Stimulated activated CD8-positive, alpha-beta memory T cell treated with anti-CD3 and anti-CD28 coated beads, Interleukin-15, amount 100 ng/mL, for 48 hours (primary cell): Measurements from ENCODE around the gene PAK3.

ENCODE experiments used
- DNase-seq, 2 donors: peaks; one replicate each; pipeline ENCODE4 v3.0.0-alpha.2; 2020; ENCODE audit warnings: low read depth in 2 of 2

The PAK3 gene

DNA sequence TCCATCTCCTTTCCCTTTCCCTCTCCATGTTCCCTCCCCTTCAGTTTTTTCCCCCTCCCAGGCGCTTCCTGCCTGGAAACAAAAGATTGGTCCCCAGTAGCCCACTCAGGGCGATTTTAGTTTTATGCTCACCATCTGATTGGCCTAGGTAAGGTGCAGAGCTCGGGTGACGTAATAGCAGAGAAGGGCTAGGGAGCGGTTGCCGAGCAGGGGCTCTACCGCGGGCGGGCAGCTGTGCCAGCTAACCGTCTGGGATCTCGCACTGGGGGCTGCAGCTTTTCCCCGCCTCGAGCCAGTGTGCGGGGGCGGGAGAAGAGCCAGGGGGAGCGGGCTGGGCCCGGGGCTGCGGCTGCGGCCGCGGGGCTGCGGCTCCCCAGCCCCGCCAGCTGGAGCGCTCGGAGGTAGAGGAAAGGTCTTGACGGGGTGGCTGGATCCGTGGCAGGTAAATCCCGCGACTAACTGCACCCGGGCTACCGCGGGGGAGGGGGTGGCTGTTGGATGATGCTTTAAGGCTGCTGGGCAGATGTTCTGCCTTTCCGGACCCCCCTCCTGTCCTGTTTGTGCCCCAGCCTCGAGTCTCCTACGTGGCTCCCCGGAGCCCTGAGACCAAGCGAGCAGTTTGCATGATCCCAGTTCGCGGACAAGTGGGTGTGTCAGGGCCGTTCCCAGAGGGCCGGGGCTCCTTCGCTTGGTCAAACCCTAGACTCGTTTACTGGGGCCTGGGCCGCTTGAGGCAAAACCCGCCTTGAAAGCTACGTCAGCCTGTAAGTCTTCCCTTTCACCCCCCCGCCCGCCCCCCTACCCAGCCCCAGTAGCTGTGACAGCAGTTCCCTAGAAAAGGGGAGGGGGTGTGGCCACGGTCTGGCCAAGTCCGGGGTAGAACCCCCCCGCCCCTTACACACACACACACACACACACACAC lies at the start of gene PAK3:
PAK3 (plus strand) TSS at position 218 of the 922 bp plus-strand sequence. CDS start 26,913 bp downstream, outside the sequence.
- DNase-seq: peak in 1 of 2 donors; percentile 1

DNA sequence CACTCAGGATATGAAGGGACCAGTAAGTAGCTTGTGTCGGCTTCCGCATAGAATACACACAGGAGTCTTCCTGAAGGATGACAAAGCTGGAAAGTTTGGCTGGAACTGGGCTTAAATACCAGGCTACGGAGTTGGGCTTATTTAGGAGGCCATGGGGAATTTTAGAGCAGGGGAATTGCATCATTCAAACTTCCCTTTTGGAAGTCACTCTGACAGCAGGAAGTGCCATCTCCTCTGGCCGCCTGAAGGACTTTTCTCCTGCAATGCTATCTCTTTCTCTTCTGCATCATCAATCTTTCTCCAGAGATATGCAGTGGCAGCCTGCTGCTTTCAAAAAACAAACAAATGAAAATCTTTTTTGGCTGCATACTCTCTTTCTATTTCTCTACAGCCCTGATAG lies 48.4 kb upstream of the PAK3 start:
- DNase-seq: no peak

DNA sequence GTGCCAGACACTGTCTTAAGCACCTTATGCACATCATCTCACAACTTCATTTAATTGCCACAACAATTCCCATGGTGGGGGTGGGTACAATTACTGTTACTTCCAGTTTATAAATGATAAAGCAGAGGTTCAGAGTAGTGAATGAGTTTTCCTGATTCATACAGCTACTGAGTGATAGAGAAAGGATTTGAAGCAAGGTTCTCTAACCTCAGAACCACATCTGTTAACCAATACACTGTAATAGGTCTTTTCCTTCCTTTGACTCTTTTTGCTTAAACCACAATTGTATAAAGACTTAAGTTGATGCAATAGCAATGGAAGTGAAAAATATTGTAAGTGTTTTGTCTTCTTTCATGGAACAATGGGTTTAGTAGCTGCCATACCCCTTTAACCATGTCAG lies 43.5 kb upstream of the PAK3 start:
- no peak for DNase-seq

DNA sequence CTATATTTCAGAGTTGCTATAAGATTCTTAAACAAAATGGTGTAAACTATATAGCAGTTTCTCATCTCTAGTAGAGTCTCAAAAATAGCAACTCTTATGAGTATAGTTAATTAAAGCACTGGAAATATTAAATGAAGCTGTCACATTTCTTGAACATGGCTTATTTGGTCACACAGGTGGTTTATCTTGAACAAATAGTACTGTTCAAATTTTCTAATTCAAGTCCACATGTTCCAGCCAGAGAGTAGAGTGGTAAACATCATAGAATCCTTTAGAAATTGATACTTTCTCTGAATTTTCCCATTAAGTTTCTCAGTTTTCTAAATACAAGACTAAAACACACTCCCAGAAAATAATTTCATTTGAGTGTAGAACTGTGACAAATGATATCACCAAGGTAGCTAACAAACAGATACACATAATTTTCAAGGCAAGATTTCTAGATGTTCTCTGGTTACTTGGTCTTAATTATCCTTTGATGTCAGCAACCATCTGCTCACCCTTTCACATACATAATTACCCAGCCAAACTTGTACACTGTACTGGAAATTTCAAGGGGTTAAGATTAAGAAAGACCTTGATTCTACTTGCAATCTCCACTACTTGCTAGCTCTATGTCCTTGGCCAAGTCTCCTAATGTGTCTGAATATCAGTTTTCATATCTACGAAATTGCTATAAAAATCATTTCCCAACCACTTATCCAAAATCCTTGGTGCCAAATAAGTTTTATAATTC lies 24.3 kb upstream of the PAK3 start:
- no peak for DNase-seq

DNA sequence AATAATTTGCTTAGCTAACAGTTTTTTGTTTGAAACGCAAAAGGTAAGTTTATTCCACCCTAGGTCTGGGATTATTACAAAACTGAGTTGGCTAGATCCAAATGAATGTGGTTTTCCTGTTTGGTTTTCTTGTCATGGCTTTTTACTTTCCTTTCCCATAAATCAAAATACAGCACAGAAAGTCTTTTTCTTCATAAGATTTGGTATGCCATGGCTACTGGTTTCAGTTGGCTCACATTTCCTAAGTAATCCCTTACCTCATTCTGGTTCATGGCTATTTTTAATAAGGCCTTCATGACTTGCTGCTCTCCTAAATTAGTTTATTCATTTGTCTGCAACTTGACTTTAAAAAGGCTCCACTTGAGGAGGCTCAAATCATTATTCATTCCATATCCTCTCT lies 12.9 kb upstream of the PAK3 start:
- DNase-seq: no peak

DNA sequence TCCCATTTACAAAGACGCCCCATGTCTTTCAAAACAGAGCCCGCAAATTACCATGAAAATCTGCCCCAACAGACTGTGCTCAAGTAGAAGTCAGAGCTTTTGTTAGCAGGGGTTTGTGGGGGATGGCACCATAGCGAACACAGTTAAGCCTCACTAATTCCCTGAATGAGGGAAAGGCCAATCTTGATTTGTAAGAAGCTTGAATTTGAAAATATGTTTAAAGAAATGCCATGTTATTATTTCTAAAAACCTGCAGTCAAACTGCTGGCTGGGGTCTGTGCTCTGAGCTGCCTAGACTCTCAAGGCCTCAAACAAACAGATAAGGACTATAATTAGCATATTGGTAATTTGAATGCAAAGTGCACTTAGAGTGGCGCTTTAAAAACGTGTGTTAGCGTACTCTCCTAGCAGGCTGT lies 9.4 kb upstream of the PAK3 start:
- DNase-seq: no peak

DNA sequence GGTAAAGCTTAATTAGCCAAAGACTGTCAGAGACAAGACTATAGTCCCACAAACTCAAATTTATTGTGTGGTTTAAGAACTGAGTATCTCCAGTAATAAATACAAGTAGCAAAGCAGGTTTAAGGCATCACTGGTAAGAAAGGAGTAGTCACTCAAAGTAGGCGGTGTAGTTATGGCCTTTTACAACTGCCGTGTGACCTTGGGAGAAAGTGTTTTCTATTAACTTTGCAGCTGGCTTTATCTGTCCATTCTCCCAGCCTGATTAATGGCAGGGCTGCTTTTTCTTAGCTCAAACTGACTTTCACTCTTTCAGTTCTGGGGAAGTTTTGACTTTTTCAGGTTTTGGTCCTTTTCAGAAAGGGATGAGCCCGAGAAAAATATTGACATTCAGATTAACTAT lies 7.4 kb upstream of the PAK3 start:
- no peak for DNase-seq

DNA sequence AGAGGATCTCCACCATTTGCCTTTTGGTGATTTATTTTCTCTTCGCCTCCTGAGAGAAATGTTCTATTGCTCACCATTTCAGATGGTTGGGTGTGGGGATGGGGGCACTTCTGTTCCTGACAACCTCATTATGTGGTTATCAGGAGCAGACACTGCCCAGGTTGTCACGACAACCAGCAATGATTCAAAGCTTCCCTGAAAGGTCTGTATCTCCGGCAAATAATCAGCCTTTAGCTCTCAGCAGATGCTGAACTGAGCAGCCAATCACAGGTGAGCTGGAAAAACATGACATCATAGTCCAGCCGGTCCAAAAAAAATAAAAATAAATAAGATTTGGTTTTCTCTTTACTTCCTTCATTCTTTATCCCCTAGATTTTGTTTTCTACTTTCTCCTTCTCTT lies 5.5 kb upstream of the PAK3 start:
- DNase-seq: no peak

DNA sequence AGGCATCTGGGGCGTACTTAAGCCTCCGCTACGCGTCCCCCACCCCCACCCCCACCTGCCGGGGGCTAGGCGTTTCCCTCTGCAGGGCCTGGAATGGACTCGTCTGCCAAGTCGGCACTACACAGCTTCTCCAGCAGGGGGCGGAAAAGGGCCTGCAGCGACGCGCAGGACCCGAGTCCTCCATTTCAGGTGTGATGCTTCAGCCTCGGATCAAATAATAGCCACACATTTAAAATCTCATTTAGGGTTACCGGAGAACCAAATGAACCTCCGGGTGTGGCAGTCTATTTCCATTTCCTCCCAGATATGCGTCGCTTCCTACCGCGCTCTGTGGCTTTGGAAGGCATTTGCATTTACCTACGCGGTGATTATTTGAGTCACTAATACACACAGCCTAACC lies 2.9 kb downstream of the PAK3 start:
- peak; percentile 25 to 35 for DNase-seq

DNA sequence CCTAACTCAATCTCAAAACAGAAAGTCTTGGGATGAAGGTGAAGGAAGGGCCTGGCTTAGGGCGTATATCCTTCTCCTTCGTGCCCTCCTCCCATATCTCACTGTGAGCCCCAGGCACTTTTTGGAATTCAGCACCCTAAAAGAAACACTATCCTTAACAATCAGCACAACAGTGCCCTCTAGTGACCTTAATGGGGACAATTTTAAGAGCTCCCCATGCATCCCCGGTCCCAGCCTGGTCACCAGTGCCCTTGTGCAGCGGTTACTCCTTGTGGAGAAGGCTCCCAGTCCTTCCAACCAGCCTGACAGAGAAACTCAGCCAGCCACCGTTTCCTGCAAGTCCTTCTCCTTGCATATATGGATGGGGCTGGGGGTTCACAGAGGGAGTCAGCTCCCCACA lies 4.2 kb downstream of the PAK3 start:
- no peak for DNase-seq

DNA sequence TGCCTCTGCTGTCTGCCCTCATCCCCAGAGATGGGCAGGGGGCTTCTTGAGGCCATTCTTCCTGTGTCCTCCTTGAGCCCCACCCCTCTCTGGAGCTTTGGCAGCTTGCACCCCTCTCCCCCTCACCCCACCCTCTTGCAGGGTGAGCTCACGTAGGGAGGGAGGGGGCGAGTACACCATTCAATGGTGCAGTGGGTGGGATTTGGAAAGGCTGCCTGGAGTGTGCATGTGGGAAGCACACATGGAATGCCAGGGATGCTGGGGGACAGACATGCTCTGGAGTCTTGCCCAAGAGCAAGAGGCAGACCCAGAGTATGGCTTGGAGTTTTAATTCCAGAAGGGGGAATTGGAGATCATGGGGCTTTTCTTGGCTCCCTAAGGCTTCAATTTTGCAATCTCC lies 5.6 kb downstream of the PAK3 start:
- no peak for DNase-seq

DNA sequence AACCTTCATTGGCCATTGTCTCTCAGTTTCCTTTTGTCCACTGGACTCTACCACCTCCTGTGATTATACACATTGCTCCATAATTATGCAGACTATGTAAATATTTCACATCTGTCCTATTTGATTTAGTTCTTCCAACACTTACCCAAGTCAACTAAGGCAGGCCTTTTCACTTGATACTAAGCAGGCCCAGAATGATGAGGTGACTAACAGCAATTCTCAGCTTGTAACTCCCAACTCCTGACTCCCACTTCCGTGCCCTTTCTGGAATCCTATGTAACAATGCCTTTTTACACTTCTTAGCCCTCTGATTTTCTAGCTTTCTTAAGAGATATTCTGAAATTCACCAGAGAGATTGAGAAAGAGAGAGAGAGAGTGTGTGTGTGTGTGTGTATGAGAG lies 6.6 kb downstream of the PAK3 start:
- DNase-seq: no peak

DNA sequence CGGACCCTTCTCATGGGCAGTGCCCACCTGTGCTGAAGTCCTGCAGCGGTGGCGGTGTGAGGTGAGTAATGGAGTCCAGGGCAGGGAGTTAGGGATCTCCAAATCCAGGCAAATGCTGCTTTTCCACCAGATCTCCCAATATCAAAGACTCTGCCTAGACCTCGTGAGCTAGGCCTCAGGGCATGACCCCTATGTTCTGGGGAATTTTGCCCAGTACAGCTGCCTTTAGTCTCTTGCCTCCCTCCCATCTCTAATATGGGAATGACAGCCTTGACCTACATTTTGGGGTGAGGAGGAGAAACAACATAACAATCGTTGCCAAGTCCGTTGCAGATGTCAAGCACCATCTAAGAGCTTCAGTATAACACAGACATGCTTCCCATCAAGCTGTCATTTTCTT lies 7.3 kb downstream of the PAK3 start:
- no peak for DNase-seq

DNA sequence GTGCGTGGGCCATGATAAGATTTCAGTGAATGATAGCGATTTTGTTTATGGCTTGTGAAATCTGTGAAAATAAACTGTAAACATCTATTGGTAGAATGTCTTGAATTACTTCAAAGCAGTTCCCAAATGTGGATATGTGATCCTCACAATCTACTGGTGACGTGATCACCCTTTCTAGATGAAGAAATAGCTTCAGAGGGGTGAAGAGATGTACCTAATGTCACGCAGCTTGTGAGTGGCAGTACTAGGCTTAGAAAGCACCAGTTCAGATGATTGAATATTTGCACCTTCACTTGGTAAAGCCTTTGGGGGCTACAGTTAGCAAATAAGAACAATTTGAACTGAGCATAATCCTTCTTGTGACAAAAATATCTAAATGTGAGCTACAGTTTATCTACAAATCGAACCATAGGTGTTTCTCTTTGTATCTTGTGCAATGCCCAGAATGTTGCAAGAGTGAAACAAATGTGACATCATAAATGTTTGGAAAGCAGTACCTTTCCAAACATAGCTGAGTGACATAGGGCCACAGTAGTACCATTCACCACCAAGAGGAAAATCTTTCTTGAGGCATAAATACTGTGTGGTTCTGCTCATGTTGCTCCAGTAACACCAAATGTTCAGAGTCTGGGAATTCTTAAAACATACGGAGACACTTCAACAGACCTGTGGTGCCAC lies 14.2 kb downstream of the PAK3 start:
- no peak for DNase-seq

DNA sequence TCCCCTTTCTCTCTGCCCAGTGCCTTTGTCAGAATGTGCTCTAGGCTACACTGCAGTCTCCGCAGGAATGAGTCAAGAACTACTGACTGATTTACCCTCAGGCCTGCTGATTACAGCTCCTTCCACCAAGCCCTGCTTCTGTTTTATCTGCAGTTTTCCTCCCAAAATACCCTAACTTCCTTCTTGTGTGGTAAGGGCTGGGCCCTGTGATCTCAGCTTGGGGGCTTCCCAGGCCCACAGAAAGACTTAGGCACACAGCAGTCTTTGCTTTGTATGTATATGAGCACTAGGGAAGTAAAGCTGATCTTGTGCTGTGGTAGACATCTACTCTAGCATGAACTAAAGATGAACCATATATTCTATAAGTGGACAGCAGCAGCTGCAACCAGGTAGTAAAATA lies 18.8 kb downstream of the PAK3 start:
- no peak for DNase-seq

DNA sequence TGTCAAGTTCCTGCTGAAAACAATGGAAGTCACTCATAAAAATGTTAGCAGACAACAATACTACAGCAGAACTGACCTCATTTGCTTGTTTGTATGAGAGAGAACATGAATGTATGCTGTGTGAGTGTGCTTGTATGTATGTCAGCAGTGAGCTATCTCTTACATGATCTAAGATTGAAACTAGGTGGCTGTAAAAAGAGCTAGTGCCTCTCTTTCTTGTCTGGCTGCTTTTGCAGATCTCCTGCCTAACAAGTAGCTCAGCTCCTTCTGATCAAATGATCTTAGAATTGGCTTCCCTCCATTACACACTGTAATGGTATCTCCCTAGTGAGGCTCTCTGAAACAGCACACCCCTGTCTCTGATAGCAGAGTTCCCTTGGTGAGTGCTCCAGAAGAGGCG lies 20.7 kb downstream of the PAK3 start:
- DNase-seq: no peak

DNA sequence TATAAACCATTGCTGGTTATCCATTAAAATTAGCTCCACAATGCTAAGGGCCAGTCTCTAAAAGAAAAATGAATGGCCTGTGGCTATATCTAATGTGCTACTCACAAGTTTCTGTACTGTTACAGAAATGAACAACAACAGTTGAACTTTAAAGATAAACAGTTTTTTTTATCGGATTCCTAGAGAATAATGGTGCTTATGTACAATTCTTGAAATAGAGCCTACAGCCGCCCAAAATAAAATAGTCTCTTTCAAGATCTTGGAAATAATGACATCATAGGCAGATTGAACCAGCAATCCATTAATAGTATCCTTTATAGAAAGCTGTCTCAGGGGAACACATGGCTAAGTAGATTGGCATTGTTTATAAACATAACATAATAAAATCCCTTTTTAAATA lies 23.4 kb downstream of the PAK3 start:
- DNase-seq: no peak

DNA sequence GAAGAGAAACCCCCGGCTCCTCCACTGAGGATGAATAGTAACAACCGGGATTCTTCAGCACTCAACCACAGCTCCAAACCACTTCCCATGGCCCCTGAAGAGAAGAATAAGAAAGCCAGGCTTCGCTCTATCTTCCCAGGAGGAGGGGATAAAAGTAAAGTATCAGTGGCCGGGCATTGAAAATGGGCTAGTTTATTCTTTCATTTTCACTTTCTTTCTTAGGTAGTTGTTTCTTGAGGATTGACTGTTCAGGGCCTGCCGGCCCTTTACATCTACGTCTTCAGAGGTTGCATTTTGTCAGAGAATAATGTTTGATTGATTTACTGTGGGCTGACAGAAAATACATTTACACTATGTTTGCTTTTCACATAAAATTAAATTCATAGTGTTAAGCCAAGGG lies 27.1 kb downstream of the PAK3 start:
- no peak for DNase-seq

DNA sequence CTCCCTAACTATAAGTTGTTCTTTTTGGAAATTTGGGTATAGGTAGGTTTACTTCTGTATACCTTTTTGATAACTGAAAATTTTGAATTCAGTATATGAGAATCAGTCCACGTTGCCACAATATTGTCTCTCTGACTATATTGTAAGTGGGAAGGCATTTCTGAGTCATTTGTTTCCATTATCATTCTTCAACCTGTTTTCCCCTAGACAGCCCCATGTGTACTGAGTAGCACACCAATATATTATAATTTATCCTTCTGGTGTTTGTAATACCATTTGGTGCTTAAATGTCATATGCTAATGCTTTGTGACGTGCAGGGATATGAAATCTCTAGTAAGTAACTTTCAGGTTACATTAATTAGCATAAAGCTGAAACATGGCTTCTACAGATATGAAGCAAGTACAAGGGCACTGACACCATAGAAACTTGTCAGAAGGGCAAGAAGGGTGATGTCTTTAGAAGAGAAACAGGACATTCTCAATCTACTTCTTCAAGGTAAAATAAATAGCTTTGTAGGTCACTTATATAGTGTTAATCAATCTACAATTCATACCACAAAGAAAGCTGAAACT lies 27.7 kb downstream of the PAK3 start:
- DNase-seq: no peak

DNA sequence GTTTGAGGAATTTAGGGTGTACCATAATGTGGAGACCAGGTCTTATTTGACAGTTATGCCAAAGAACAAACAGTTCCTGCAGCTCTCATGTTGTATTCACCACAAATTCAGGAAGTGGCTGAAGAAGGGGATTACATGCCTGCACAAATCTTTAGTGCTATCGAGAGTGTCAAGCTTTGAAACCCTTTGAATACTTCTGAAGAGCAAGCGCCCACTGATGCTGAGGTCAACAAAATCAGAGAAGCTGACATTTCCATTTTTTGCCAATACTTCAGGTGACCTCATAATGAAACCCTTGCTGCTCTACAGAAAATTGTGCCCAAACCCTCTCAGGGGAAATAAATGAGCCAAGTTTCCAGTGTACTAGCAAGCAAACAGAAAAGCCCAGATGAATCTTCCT lies 28.4 kb downstream of the PAK3 start:
- DNase-seq: no peak

DNA sequence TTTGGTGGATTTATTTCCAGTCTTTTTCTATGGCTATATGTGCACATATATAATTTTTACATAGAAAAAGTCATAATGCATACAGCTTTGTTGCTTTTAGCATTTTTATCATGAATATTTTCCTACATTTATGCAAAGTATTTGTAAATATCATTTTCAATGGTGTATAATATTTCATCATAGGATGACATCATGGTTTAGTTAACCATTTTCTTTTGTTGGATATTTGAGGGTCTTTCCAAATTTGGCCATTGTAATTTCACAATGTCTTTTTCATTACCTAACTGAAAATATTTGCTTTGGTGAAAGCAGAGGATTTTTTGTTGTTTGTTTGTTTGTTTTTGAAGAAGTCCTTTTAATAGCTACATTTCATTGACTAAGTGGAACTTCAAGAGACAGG lies 31.0 kb downstream of the PAK3 start:
- DNase-seq: no peak

DNA sequence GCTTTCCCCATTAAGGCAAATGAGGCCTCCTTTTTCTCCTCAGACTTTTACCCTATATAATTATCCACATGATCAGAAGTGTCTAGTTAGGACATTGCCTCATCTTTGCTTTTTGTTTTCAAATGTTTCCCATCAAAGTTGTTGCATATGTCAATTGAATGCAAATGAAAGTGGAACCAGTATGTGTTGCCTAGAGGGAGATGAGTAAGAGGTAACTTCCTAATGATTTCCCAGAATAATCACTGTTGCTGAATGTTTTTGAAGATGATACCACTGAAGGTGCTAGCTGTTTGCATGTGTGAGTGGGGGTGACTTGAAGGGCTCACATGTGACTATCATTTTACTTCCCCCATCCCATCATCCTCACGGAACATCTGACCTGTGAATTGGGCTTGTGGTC lies 33.9 kb downstream of the PAK3 start:
- DNase-seq: no peak
